Neural cell (in vitro differentiated cells): Measurements from ENCODE around the gene TAX1BP3. TPM values are rescaled to one million over a fixed set of nuclear protein-coding genes. Genes with fewer than 3 reads are reported as not detected.

Experiments
- H2AFZ ChIP-seq: fragments of 200-600, 300-800 bp; sonication (generic), shearing (Covaris generic); 2 replicates; pipeline ENCODE4 v1.6.0; 2014; ENCODE audit warnings: low read depth, mild to moderate bottlenecking, antibody characterized with exemption, low read length, moderate library complexity
- H3F3A ChIP-seq: fragments of 200-600 bp; shearing (Covaris generic); 2 replicates; pipeline ENCODE4 v1.6.1; 2016; ENCODE audit warnings: mild to moderate bottlenecking, moderate library complexity, mixed read lengths, antibody characterized with exemption, low read length; ENCODE audit not compliant: insufficient read depth, poor library complexity, severe bottlenecking
- H3K27ac ChIP-seq: fragments of 200-600, 300-800 bp; sonication (generic), shearing (Covaris generic); 2 replicates; pipeline ENCODE4 v1.5.1; 2014; ENCODE audit warnings: mild to moderate bottlenecking, low read length, moderate library complexity
- H3K27me3 ChIP-seq: fragments of 300-800, 200-600 bp; sonication (generic), shearing (Covaris generic); 2 replicates; pipeline ENCODE4 v1.6.0; 2014; ENCODE audit warnings: mild to moderate bottlenecking, low read depth, low read length, moderate library complexity; ENCODE audit not compliant: insufficient read depth
- H3K36me3 ChIP-seq: fragments of 300-800, 200-600 bp; sonication (generic), shearing (Covaris generic); 2 replicates; pipeline ENCODE4 v1.5.1; 2014; ENCODE audit warnings: mild to moderate bottlenecking, antibody characterized with exemption, low read length, moderate library complexity; ENCODE audit not compliant: insufficient read depth
- H3K4me2 ChIP-seq: fragments of 300-800, 200-600 bp; sonication (generic), shearing (Covaris generic); 2 replicates; pipeline ENCODE4 v1.6.0; 2014; ENCODE audit warnings: mild to moderate bottlenecking, low read length
- H3K4me3 ChIP-seq: fragments of 300-800, 200-600 bp; sonication (generic), shearing (Covaris generic); 2 replicates; pipeline ENCODE4 v1.5.1; 2014; ENCODE audit warnings: mild to moderate bottlenecking, low read length, moderate library complexity
- H3K79me2 ChIP-seq: fragments of 200-600 bp; shearing (Covaris generic); replicated peaks from 2 replicates; pipeline ENCODE4 v1.6.0; 2014; ENCODE audit warnings: mild to moderate bottlenecking, low read length, moderate library complexity; ENCODE audit not compliant: insufficient read depth
- H3K9ac ChIP-seq: fragments of 300-800, 200-600 bp; sonication (generic), shearing (Covaris generic); 2 replicates; pipeline ENCODE4 v1.6.1; 2016; ENCODE audit warnings: mild to moderate bottlenecking, low read length, mixed read lengths
- H3K9me2 ChIP-seq: fragments of 200-600 bp; shearing (Covaris generic); 2 replicates; pipeline ENCODE4 v1.6.1; 2016; ENCODE audit warnings: mild to moderate bottlenecking, low read length, mixed read lengths; ENCODE audit not compliant: insufficient read depth
- H3K9me3 ChIP-seq: fragments of 200-600, 300-800 bp; sonication (generic), shearing (Covaris generic); 2 replicates; pipeline ENCODE4 v1.6.1; 2016; ENCODE audit warnings: mild to moderate bottlenecking, mixed run types, low read length, moderate library complexity, mixed read lengths
- H4K20me1 ChIP-seq: fragments of 200-600 bp; shearing (Covaris generic); 2 replicates; pipeline ENCODE4 v1.6.1; 2016; ENCODE audit warnings: mild to moderate bottlenecking, mixed run types; ENCODE audit not compliant: insufficient read depth
- EP300 ChIP-seq: fragments of 450-650 bp; conservative IDR thresholded peaks from 2 replicates; pipeline ENCODE4 v1.6.1; 2014; ENCODE audit warnings: antibody characterized with exemption, mild to moderate bottlenecking, moderate library complexity; ENCODE audit not compliant: poor library complexity, severe bottlenecking
- EZH2 ChIP-seq: fragments of 200-600, 300-800 bp; shearing (Covaris generic), sonication (generic); IDR thresholded peaks from 2 replicates; pipeline ENCODE4 v1.6.1; 2014; ENCODE audit warnings: antibody characterized with exemption, low read length, borderline replicate concordance, mild to moderate bottlenecking; ENCODE audit not compliant: insufficient read depth, poor library complexity, severe bottlenecking
- MXI1 ChIP-seq: fragments of 450-650 bp; conservative IDR thresholded peaks from 2 replicates; pipeline ENCODE4 v1.6.1; 2014; ENCODE audit warnings: antibody characterized with exemption, mild to moderate bottlenecking; ENCODE audit not compliant: poor library complexity, severe bottlenecking
- POLR2AphosphoS5 ChIP-seq: IDR thresholded peaks from 2 replicates; pipeline ENCODE4 v1.6.1; 2012
- RAD21 ChIP-seq: fragments of 450-650 bp; conservative IDR thresholded peaks from 2 replicates; pipeline ENCODE4 v1.6.1; 2014; ENCODE audit warnings: antibody characterized with exemption, mild to moderate bottlenecking, moderate library complexity
- SMC3 ChIP-seq: fragments of 450-650 bp; conservative IDR thresholded peaks from 2 replicates; pipeline ENCODE4 v1.6.1; 2014; ENCODE audit warnings: antibody characterized with exemption, mild to moderate bottlenecking, moderate library complexity; ENCODE audit not compliant: poor library complexity
- TAF1 ChIP-seq: IDR thresholded peaks from 2 replicates; pipeline ENCODE4 v1.6.1; 2012; ENCODE audit warnings: low read depth
- polyA plus RNA-seq: library from polyadenylated mRNA; depleted of rRNA; stranded (reverse); fragments of >200 nt; gene quantifications from 2 replicates; pipeline ENCODE4 v1.2.3, GENCODE V29; 2014
- TF ChIP-seq, protein P1 (sequence below): fragments of 450-650 bp; IDR thresholded peaks from 2 replicates; pipeline ENCODE4 v1.5.1; 2014; ENCODE audit warnings: antibody characterized with exemption, mild to moderate bottlenecking, moderate library complexity; ENCODE audit not compliant: poor library complexity, severe bottlenecking
- TF ChIP-seq, protein P2 (sequence below): IDR thresholded peaks from 2 replicates; pipeline ENCODE4 v1.6.1; 2012; ENCODE audit warnings: borderline replicate concordance

Gene TAX1BP3
- polyA plus RNA-seq, 1 donor from 2014 or later: 79.2 TPM

DNA sequence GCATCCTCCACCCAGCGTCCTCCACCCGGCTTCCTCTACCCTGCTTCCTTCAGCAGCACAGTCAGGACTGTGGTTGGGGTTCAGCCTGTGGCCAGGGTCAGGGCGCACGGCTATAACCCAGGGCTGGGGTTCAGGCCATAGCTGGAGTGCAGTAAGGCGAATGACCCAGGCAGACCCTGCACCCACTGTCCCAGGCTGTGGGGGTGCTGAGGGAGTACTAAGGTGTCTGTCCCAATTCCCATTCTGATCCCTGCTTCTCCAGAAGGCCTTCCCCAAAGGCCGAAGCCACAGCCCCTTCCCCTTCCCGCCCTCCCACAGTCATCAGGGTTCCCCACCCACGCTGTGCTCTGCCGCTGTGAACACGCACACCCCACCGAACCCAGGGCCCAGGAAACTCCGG, 12.7 kb upstream of the TAX1BP3 start:
- no peak for TF ChIP-seq EZH2
- TF ChIP-seq EP300: no peak
- no peak for TF ChIP-seq MXI1
- TF ChIP-seq SMC3: no peak
- TF ChIP-seq, protein P1, sequence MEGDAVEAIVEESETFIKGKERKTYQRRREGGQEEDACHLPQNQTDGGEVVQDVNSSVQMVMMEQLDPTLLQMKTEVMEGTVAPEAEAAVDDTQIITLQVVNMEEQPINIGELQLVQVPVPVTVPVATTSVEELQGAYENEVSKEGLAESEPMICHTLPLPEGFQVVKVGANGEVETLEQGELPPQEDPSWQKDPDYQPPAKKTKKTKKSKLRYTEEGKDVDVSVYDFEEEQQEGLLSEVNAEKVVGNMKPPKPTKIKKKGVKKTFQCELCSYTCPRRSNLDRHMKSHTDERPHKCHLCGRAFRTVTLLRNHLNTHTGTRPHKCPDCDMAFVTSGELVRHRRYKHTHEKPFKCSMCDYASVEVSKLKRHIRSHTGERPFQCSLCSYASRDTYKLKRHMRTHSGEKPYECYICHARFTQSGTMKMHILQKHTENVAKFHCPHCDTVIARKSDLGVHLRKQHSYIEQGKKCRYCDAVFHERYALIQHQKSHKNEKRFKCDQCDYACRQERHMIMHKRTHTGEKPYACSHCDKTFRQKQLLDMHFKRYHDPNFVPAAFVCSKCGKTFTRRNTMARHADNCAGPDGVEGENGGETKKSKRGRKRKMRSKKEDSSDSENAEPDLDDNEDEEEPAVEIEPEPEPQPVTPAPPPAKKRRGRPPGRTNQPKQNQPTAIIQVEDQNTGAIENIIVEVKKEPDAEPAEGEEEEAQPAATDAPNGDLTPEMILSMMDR: no peak
- no peak for TF ChIP-seq POLR2AphosphoS5
- TF ChIP-seq, protein P2, sequence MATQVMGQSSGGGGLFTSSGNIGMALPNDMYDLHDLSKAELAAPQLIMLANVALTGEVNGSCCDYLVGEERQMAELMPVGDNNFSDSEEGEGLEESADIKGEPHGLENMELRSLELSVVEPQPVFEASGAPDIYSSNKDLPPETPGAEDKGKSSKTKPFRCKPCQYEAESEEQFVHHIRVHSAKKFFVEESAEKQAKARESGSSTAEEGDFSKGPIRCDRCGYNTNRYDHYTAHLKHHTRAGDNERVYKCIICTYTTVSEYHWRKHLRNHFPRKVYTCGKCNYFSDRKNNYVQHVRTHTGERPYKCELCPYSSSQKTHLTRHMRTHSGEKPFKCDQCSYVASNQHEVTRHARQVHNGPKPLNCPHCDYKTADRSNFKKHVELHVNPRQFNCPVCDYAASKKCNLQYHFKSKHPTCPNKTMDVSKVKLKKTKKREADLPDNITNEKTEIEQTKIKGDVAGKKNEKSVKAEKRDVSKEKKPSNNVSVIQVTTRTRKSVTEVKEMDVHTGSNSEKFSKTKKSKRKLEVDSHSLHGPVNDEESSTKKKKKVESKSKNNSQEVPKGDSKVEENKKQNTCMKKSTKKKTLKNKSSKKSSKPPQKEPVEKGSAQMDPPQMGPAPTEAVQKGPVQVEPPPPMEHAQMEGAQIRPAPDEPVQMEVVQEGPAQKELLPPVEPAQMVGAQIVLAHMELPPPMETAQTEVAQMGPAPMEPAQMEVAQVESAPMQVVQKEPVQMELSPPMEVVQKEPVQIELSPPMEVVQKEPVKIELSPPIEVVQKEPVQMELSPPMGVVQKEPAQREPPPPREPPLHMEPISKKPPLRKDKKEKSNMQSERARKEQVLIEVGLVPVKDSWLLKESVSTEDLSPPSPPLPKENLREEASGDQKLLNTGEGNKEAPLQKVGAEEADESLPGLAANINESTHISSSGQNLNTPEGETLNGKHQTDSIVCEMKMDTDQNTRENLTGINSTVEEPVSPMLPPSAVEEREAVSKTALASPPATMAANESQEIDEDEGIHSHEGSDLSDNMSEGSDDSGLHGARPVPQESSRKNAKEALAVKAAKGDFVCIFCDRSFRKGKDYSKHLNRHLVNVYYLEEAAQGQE: no peak
- TF ChIP-seq TAF1: no peak
- TF ChIP-seq RAD21: no peak
- no peaks in the 10 kb centered on the region for H3F3A ChIP-seq
- no peak overlapping the region for H3K4me2 ChIP-seq
- H4K20me1 ChIP-seq: no peaks in the 10 kb centered on the region
- H3K9me3 ChIP-seq: no peaks in the 10 kb centered on the region
- no peaks in the 10 kb centered on the region for H3K79me2 ChIP-seq
- H3K27me3 ChIP-seq: no peaks in the 10 kb centered on the region
- no peak overlapping the region for H3K9ac ChIP-seq
- no peaks in the 10 kb centered on the region for H3K36me3 ChIP-seq
- H3K27ac ChIP-seq: no peak overlapping the region
- no peak overlapping the region for H3K4me3 ChIP-seq
- no peak overlapping the region for H2AFZ ChIP-seq
- no peaks in the 10 kb centered on the region for H3K9me2 ChIP-seq

DNA sequence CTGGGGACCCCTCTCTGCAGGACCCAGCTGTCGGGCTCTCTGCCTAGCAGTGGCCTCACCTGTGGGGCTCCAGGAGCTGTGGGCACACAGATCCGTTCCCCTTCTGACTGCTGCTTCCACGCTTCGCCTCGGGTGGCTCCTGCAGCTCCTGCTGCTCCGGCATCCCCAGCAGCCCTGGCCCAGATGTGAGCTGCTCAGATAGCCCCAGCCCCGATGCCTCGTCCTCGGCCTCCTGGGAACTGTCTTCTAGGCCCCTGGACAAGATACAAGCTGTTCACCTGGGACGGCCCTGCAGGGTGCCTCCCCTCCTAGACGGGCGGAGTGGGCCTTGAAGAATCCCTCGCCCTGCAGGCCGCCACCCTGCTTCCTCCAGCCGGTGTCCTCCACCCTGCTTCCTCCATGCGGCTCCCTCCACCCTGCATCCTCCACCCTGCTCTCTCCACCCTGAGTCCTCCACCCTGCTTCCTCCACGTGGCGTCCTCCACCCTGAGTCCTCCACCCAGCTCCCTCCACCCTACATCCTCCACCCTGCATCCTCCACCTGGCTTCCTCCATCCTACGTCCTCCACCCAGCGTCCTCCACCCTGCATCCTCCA, 11.3 kb upstream of the TAX1BP3 start:
- H4K20me1 ChIP-seq: no peaks in the 10 kb centered on the region
- no peaks in the 10 kb centered on the region for H3F3A ChIP-seq
- no peaks in the 10 kb centered on the region for H3K9me2 ChIP-seq
- H3K9ac ChIP-seq: no peak overlapping the region
- TF ChIP-seq, protein P2: no peak
- TF ChIP-seq, protein P1: no peak
- TF ChIP-seq EZH2: no peak
- TF ChIP-seq POLR2AphosphoS5: no peak
- H3K79me2 ChIP-seq: no peaks in the 10 kb centered on the region
- H3K4me3 ChIP-seq: no peak overlapping the region
- no peaks in the 10 kb centered on the region for H3K36me3 ChIP-seq
- no peak overlapping the region for H2AFZ ChIP-seq
- H3K4me2 ChIP-seq: no peak overlapping the region
- no peaks in the 10 kb centered on the region for H3K27me3 ChIP-seq
- H3K9me3 ChIP-seq: no peaks in the 10 kb centered on the region
- no peak overlapping the region for H3K27ac ChIP-seq
